ENCODE measurements around the gene HIRIP3.
"Not testable (repeated sequence)": the region's sequence is repeated elsewhere in the genome, so short reads cannot be mapped to it uniquely, and the experiment has no call there.

HIRIP3 gene

DNA sequence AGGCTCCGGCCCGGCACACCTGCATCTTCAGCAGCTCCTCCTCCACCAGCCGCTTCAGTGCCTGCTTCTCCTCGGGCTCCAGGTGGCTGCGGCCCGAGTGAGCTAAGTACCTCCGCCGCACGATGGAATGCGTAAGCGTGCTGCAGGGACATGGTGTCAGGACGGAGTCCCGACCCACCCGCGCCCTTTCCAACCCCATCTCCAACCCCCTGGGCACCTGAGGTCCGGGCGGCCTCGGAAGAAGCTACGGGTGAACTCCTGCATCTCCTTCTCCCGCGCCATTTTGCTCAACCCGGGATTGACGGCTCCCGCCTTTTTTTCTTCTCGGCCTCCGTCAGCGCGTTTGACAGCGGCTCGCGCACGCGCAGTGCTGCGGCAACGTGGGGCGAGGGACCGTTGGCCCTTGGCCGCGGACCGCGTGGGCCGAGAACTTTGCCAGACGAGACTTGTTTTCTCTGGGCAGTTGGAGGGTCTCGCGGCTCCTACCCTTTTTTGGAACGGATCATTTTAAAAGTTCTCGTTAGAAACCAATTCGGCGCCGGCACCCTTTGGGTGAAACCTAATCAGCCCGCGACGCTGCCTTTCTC, at the start of gene HIRIP3:
TSS of gene HIRIP3 (minus strand) at position 294 of the 587 bp plus-strand sequence. CDS start at position 282, 12 bp downstream.
- DNase-seq = peak; percentile 95

GRCh38 chr16:30041841-30042240, 46.4 kb upstream of the HIRIP3 start:
- peak; percentile 10 for DNase-seq

- not testable (repeated sequence) for DNase-seq
These were observed 45.3 kb upstream of the HIRIP3 start for GRCh38 chr16:30040690-30041089.

GRCh38 chr16:30040221-30040620, 44.8 kb upstream of the HIRIP3 start:
- no peak for DNase-seq

- no peak for DNase-seq
These were observed 37.9 kb upstream of the HIRIP3 start for GRCh38 chr16:30033270-30033669.

DNA sequence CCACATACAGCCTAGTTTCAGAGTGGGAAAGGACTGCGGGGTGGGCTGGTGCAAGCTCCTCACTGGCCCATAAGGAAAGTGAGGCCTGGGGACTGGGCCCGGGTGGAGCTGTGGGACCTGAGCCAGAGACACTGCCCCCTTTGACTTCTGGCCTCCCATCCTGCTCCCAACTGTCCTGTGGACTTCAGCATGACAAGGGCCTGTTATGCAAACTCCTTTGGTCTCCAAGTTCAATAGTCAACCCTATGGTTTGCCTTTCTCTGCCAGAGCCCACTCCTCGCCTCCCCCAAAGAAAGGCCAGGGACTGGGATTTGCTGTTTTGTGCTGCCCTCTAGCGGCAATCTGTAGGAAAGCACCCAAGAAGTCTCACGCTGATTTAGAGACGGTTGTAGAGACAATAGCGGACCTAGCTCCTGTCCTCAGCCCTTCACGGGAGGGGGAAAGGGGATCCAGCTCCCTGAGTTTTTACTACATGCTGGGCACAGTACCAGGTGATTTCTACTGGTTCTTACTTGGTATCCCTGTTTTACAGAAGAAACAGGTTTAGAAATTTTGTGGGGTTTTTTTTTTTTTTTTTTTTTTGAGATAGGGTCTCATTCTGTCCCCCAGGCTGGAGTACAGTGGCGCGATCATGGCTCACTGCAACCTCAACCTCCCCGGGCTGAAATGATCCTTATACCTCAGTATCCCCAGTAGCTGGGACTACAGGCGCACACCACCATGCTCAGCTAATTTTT, 36.8 kb upstream of the HIRIP3 start:
- DNase-seq = peak; percentile 79

- DNase-seq = no peak
These were observed 36.1 kb upstream of the HIRIP3 start for GRCh38 chr16:30031477-30031918.

- no peak for DNase-seq
These were observed 35.5 kb upstream of the HIRIP3 start, which contains the start of gene TLCD3B for GRCh38 chr16:30030841-30031413. Gene TLCD3B (minus strand): TSS chr16:30031271. CDS start chr16:30030527, 744 bp downstream.

- no peak for DNase-seq
These were observed 34.7 kb upstream of the HIRIP3 start for GRCh38 chr16:30030011-30030685.

- no peak for DNase-seq
These were observed 33.1 kb upstream of the HIRIP3 start for GRCh38 chr16:30028438-30029076.

DNA sequence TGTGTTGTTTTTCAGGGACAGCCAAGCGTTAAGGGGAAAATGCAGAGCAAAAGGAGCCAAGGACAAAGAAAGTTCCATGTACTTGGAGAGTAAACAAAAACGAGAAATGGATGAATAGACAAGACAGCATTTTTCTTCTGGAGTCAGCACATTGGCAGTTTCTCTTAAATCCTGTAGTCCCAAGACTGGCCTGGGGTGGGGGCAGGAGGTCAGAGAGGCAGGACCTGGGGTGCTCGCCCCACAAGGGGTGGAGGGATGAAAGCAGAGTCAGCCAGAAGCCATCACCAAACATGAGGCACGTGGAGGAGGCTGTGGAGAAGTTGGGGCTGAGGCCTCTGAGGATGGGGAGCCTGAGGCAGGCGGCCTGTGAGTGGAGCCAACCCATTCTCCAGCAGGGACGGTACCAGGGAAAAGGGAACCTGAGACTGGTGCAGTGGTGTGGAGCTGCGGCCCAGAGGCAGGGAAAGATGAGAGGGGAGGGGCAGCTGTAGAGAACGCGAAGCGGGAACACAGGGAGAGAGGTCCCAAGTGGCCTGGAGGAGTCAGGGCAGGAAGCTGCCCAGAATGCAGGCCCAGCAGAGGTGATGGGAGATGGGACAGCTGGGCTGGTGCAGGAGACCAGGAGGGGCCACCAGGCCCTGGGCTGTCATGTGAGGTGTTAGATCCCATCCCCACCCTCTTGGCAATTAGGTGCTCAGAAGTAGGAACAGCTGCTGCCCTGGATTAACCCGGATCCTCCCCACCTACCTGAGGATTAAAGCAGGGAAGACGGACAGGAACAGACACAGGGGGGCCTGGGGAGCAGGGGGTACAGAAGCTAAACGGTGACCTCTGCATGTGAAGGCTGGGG, 32.4 kb upstream of the HIRIP3 start:
- no peak for DNase-seq

- no peak for DNase-seq
These were observed 31.0 kb upstream of the HIRIP3 start for GRCh38 chr16:30026449-30026848.

DNA sequence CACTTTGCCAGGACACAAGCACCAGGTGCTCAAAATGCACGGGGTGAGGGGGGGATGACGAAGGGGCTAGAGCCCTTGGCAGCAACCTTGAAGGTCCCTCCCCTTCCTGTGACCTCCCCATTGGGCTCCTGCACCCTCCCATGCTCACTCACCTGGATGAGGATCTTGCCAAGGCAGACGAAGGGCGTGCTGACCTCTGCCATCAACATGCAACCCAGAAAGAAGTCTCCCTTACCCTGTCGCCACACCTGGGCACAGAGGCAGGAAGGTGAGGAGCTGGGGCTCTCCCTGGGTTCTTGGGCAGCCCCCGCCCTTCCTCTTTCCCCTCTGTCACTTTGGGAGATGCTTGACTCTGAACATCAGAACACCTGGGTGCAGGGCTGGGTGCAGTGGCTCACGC, 30.2 kb upstream of the HIRIP3 start:
- DNase-seq = no peak

DNA sequence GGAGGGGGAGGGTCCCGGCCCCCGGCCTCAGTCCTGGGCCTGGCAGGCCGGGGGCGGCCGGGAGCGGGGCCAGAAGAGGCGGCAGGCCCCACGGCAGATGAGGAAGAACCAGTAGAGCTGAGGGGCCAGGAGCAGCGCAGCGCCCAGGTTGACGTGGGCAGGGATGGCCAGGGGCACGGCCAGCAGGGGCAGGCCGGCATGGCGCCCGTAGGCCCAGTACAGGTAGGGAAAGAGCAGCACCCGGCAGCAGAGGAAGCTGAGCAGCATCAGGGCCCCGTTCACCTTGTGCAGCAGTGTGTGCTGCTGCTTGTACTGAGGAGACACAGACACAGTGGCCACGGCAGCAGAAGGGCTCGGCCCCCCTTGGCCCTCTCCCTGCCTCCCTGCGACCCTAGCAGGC, 29.7 kb upstream of the HIRIP3 start:
- no peak for DNase-seq

- DNase-seq = no peak
These were observed 29.0 kb upstream of the HIRIP3 start for GRCh38 chr16:30024451-30024850.

GRCh38 chr16:30023586-30023985, 28.2 kb upstream of the HIRIP3 start:
- DNase-seq = no peak

GRCh38 chr16:30022887-30023286, 27.5 kb upstream of the HIRIP3 start, which contains the start of gene C16orf92:
Gene C16orf92 (plus strand): TSS chr16:30023198. CDS start chr16:30023341, 143 bp downstream.
- no peak for DNase-seq

- peak; percentile 14 for DNase-seq
These were observed 23.3 kb upstream of the HIRIP3 start for GRCh38 chr16:30018731-30019158.

DNA sequence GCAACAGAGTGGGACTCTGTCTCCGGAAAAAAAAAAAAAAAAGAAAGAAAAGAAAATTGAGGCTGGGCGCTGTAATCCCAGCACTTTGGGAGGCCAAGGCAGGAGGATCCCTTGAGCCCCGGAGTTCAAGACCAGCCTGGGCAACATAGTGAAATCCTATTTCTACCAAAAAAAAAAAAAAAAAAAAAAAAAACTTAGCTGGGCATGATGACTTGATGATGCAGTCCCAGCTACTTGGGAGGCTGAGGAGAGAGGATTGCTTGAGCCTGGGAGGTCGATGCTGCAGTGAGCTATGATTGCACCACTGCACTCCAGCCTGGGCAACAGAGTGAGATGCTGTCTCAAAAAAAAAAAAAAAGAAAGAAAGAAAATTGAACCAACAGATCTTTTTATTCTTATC, 22.5 kb upstream of the HIRIP3 start:
- DNase-seq = not testable (repeated sequence)

- no peak for DNase-seq
These were observed 21.9 kb upstream of the HIRIP3 start for GRCh38 chr16:30017277-30017656.

GRCh38 chr16:30016555-30017276, 21.3 kb upstream of the HIRIP3 start:
- DNase-seq = no peak

Measured in NCI-H345 (cell line).